ENCODE results near the gene SELPLG.
"Not testable (repeated sequence)": the region's sequence is repeated elsewhere in the genome, so short reads cannot be mapped to it uniquely, and the experiment has no call there.

SELPLG gene

GRCh38 chr12:108622921-108623514 is 10.7 kb downstream of the SELPLG start:
- TF ChIP-seq, protein P1, sequence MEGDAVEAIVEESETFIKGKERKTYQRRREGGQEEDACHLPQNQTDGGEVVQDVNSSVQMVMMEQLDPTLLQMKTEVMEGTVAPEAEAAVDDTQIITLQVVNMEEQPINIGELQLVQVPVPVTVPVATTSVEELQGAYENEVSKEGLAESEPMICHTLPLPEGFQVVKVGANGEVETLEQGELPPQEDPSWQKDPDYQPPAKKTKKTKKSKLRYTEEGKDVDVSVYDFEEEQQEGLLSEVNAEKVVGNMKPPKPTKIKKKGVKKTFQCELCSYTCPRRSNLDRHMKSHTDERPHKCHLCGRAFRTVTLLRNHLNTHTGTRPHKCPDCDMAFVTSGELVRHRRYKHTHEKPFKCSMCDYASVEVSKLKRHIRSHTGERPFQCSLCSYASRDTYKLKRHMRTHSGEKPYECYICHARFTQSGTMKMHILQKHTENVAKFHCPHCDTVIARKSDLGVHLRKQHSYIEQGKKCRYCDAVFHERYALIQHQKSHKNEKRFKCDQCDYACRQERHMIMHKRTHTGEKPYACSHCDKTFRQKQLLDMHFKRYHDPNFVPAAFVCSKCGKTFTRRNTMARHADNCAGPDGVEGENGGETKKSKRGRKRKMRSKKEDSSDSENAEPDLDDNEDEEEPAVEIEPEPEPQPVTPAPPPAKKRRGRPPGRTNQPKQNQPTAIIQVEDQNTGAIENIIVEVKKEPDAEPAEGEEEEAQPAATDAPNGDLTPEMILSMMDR (IDR thresholded peaks at IDR 0.05; ENCODE audit: control insufficient read depth, extremely low read depth, insufficient read depth), result no peak
- no peak overlapping the region for H3K4me3 ChIP-seq (ENCODE audit: low read depth, low read length)
- no peak for DNase-seq (ENCODE audit: low read depth)

GRCh38 chr12:108622421-108622820 is 11.3 kb downstream of the SELPLG start:
- DNase-seq (ENCODE audit: low read depth), result no peak
- no peak overlapping the region for H3K4me3 ChIP-seq (ENCODE audit: low read depth, low read length)
- TF ChIP-seq, protein P1 (IDR thresholded peaks at IDR 0.05; ENCODE audit: control insufficient read depth, extremely low read depth, insufficient read depth), result no peak

GRCh38 chr12:108621161-108621560 is 12.5 kb downstream of the SELPLG start:
- no peak for DNase-seq (ENCODE audit: low read depth)
- H3K4me3 ChIP-seq (ENCODE audit: low read depth, low read length), result no peak overlapping the region
- TF ChIP-seq, protein P1 (IDR thresholded peaks at IDR 0.05; ENCODE audit: control insufficient read depth, extremely low read depth, insufficient read depth), result no peak

DNA sequence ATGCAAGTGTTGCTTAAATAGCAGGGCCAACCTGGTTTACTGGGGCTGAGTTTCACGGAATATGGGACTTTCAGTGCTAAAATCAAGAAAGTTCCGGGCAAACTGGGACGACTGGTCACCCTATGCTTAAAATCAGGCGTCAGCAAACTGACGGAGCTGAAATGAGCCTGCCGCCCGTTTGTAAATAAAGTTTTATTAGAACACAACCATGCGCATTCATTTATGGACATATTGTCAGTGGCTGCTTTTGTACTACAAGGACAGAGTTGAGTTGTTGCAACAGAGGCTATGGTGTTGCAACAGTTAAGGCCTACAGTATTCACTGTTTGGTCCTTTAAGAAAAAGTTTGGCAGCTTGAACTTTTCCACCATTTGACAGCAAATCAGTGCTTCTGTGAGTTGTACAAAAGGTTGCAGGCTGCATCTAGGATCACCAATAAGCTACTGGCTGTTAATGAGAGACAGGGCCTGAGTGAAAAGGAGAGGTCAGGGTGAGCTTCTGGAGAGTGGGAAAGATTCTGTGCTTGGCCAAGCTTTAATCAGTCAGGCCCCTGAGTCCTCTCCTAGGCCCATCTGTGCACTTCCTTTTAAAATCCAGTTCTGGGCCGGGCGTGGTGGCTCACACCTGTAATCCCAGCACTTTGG is 13.3 kb downstream of the SELPLG start:
- H3K4me3 ChIP-seq (ENCODE audit: low read depth, low read length), result no peak overlapping the region
- no peak for DNase-seq (ENCODE audit: low read depth)
- TF ChIP-seq, protein P1 (IDR thresholded peaks at IDR 0.05; ENCODE audit: control insufficient read depth, extremely low read depth, insufficient read depth), result no peak

DNA sequence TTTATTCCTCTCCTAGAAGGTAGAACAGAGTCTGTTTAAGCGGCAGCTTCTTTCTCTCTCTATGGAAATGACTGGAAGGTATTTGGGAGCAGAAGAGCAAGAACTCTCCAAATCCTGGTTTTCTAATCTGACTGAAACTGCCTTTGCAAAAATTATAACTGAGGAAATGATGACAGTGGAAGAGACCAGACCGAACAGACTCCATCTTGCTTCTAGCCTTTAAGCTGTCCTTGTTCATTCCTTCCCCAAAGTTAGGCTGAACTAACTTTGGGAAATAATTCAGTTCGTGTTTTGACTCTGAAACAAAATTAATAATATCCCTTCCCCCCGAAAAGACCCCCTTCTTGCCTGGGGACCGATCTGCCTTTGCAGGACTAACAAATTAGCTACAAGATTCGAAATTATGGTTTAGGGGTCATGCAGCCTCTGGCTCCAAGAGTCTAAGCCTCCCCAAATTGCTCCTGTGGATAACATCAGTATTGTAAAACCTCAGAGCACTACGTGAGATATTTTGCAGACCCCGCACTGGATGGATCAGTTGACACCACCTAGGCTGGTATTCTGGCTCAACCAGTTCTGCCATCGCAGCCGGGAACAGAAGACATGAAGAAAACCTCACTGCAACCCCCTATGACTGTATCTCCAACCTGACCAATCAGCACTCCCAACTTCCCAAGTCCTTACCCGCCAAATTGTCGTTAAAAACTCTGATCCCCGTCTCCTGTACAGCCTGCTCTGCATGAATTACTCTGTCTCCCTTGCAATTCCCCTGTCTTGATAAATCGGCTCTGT is 14.1 kb downstream of the SELPLG start:
- TF ChIP-seq, protein P1 (IDR thresholded peaks at IDR 0.05; ENCODE audit: control insufficient read depth, extremely low read depth, insufficient read depth), result no peak
- DNase-seq (ENCODE audit: low read depth), result no peak
- no peak overlapping the region for H3K4me3 ChIP-seq (ENCODE audit: low read depth, low read length)

GRCh38 chr12:108618953-108619274 is 14.8 kb downstream of the SELPLG start:
- H3K4me3 ChIP-seq (ENCODE audit: low read depth, low read length); DNase-seq (ENCODE audit: low read depth): not testable (repeated sequence)

- DNase-seq (ENCODE audit: low read depth), result peak; percentile 23
- TF ChIP-seq, protein P1 (IDR thresholded peaks at IDR 0.05; ENCODE audit: control insufficient read depth, extremely low read depth, insufficient read depth), result peak; percentile 81
- H3K4me3 ChIP-seq (ENCODE audit: low read depth, low read length), result no peak overlapping the region
Observed at GRCh38 chr12:108618079-108618952, 15.4 kb downstream of the SELPLG start.
